OCI-LY7 (cell line): ENCODE data around the gene KIAA1217. TPM values are rescaled to one million over a fixed set of nuclear protein-coding genes. Genes with fewer than 3 reads are reported as not detected.

ENCODE experiments used
- BruUV-seq: library from RNA; stranded (reverse); fragments of 400-500 nt; replicated peaks from 2 replicates; lab custom pipeline; 2021; lab: Mats Ljungman, UMichigan
- CTCF ChIA-PET: fragments of 300-600 bp; sonication (Branson Sonifier 250); formaldehyde crosslinking; loops from one replicate; lab custom pipeline; 2022; ENCODE audit warnings: antibody characterized with exemption; ENCODE audit not compliant: unreplicated experiment; lab: Charles Lee
- POLR2A ChIA-PET: fragments of 300-600 bp; sonication (Branson Sonifier 250); formaldehyde crosslinking; loops from one replicate; lab custom pipeline; 2022; ENCODE audit warnings: antibody characterized with exemption; lab: Charles Lee
- DNase-seq: peaks from one replicate; pipeline ENCODE4 v3.0.0-alpha.2; 2015; ENCODE audit warnings: low spot score
- H2AFZ ChIP-seq: fragments of 200-600 bp; sonication (generic), shearing (Covaris generic); 2 replicates; pipeline ENCODE4 v1.6.1; 2014; ENCODE audit warnings: mild to moderate bottlenecking, antibody characterized with exemption, low read length, moderate library complexity
- H3K27ac ChIP-seq: fragments of 200-600 bp; sonication (generic); 2 replicates; pipeline ENCODE4 v1.5.1; 2014; ENCODE audit warnings: mixed run types, low read depth, mild to moderate bottlenecking, moderate library complexity, low read length, inconsistent platforms; ENCODE audit not compliant: poor library complexity, severe bottlenecking
- H3K36me3 ChIP-seq: fragments of 200-600 bp; sonication (generic); 2 replicates; pipeline ENCODE4 v1.6.1; 2014; ENCODE audit warnings: mild to moderate bottlenecking, antibody characterized with exemption, low read length, moderate library complexity, mixed read lengths; ENCODE audit not compliant: insufficient read depth
- H3K4me1 ChIP-seq: fragments of 200-600 bp; sonication (generic); 2 replicates; pipeline ENCODE4 v1.5.1; 2014; ENCODE audit warnings: mild to moderate bottlenecking, low read length; ENCODE audit not compliant: insufficient read depth, poor library complexity, severe bottlenecking
- H3K4me2 ChIP-seq: fragments of 200-600 bp; sonication (generic); 2 replicates; pipeline ENCODE4 v1.6.1; 2014; ENCODE audit warnings: mild to moderate bottlenecking, low read length
- H3K4me3 ChIP-seq: fragments of 200-600 bp; sonication (generic); 2 replicates; pipeline ENCODE4 v1.5.1; 2014; ENCODE audit warnings: mild to moderate bottlenecking, low read depth, low read length; ENCODE audit not compliant: poor library complexity, severe bottlenecking
- H3K79me2 ChIP-seq: fragments of 200-600 bp; sonication (generic); 2 replicates; pipeline ENCODE4 v1.6.1; 2016; ENCODE audit warnings: low read depth, mild to moderate bottlenecking, low read length, moderate library complexity, mixed read lengths; ENCODE audit not compliant: insufficient read depth
- H3K9me2 ChIP-seq: fragments of 200-600 bp; sonication (generic); 2 replicates; pipeline ENCODE4 v1.6.1; 2016; ENCODE audit warnings: mild to moderate bottlenecking, low read length, mixed read lengths; ENCODE audit not compliant: insufficient read depth
- H3K9me3 ChIP-seq: fragments of 200-600 bp; sonication (generic); 2 replicates; pipeline ENCODE4 v1.6.1; 2014; ENCODE audit warnings: mild to moderate bottlenecking, mixed run types, low read length, mixed read lengths
- H4K20me1 ChIP-seq: fragments of 200-600 bp; sonication (generic); 2 replicates; pipeline ENCODE4 v1.6.1; 2014; ENCODE audit warnings: mild to moderate bottlenecking, antibody characterized with exemption, low read length, moderate library complexity, mixed read lengths; ENCODE audit not compliant: insufficient read depth
- EZH2phosphoT487 ChIP-seq: fragments of 200-600 bp; sonication (generic); IDR thresholded peaks from 2 replicates; pipeline ENCODE4 v1.6.1; 2018; ENCODE audit warnings: low read depth, borderline replicate concordance, mild to moderate bottlenecking, mixed run types, antibody characterized with exemption, low read length, moderate library complexity, mixed read lengths
- intact Hi-C: fragments of 100-400 bp; cut with micrococcal nuclease; formaldehyde crosslinking; loops from one replicate; pipeline ENCODE4 v1.10.0; 2022; ENCODE audit not compliant: unreplicated experiment
- total RNA-seq, 2 experiments: library from RNA; depleted of rRNA in 1 of 2; stranded (reverse); fragments of >200 nt in 1 of 2; shearing (Covaris generic) in 1 of 2; gene quantifications; 2 replicates each; pipeline ENCODE4 v1.2.3, GENCODE V29; 2014 to 2022
- TF ChIP-seq, protein P1 (sequence below): fragments of 200-600 bp; sonication (generic); conservative IDR thresholded peaks from 2 replicates; pipeline ENCODE4 v1.5.1; 2014; ENCODE audit warnings: mild to moderate bottlenecking, antibody characterized with exemption, low read length, moderate library complexity, mixed read lengths

The KIAA1217 gene
- total RNA-seq, 2 experiments from 2014 or later = not detected

DNA sequence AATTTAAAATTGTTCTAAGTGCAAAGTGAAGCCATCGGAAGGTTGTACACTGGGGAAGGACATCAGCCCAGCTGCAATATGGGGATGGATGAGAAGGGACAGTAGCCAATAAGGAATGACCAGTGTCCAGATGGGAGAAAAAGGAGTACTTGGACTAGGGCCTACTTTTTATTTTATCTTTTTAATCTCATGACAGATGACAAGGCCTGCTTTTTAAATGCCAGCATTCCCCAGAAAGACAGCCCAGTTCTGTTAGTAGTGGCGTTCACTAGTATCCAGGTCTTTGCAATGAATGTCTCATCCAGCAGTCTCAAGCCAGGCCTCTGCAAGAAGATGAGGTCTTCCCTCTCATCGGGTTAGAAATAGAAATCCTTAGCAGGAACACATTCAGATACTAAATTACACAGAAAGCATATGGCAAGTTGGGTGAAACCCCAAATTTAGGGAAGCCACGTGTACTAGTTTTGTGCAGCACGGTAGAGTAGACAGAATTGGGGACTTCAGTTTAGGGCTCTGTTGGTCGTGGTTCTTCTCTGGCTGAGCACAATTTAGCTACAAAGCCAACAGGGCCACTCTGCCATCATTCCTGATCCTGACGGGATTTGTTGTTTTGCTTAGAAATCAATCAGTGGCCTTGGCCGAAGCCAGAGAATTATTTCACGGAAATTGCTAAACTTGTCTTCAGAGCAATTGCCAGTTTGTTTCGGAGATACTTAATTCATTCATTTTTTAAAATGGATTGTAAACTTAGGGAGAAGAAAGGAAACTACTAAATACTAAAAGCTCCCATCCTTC lies 286.9 kb downstream of the KIAA1217 start:
- DNase-seq = no peak
- H3K9me2 ChIP-seq = no peaks in the 10 kb centered on the region
- H3K4me2 ChIP-seq = no peak overlapping the region
- no peaks in the 10 kb centered on the region for H3K36me3 ChIP-seq
- no peaks in the 10 kb centered on the region for H3K9me3 ChIP-seq
- H2AFZ ChIP-seq = no peak overlapping the region
- no peaks in the 10 kb centered on the region for H4K20me1 ChIP-seq
- POLR2A ChIA-PET = no interaction called here
- intact Hi-C loops = no loop called here
- CTCF ChIA-PET = no interaction called here
- no peaks in the 10 kb centered on the region for H3K79me2 ChIP-seq
- TF ChIP-seq, protein P1, sequence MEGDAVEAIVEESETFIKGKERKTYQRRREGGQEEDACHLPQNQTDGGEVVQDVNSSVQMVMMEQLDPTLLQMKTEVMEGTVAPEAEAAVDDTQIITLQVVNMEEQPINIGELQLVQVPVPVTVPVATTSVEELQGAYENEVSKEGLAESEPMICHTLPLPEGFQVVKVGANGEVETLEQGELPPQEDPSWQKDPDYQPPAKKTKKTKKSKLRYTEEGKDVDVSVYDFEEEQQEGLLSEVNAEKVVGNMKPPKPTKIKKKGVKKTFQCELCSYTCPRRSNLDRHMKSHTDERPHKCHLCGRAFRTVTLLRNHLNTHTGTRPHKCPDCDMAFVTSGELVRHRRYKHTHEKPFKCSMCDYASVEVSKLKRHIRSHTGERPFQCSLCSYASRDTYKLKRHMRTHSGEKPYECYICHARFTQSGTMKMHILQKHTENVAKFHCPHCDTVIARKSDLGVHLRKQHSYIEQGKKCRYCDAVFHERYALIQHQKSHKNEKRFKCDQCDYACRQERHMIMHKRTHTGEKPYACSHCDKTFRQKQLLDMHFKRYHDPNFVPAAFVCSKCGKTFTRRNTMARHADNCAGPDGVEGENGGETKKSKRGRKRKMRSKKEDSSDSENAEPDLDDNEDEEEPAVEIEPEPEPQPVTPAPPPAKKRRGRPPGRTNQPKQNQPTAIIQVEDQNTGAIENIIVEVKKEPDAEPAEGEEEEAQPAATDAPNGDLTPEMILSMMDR = no peak
- no peak for TF ChIP-seq EZH2phosphoT487
- no peak overlapping the region for H3K4me3 ChIP-seq
- no TSS peak for BruUV-seq
- no peaks in the 10 kb centered on the region for H3K4me1 ChIP-seq
- H3K27ac ChIP-seq = no peak overlapping the region

DNA sequence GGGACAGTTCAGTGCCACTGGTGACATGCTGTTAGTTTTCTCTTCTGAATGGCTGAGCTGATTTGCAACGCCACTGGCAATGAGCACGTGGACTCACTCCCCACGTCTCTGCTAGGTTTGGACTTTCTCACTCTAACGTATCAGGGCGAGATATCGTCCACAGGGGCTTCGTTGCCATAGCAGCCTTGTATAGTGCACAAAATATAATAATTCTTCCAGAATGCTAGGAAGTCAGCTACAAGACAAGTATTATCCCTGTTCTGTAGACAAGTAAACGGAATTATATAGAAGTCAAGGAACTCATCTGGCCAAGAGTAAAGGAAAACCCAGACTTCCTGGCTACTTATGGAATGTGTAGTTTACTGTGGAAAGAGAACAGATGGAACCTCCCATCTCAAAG lies 288.0 kb downstream of the KIAA1217 start:
- H3K4me1 ChIP-seq = no peaks in the 10 kb centered on the region
- ChIA-PET POLR2A (no interaction called here), CTCF (no interaction called here)
- H3K79me2 ChIP-seq = no peaks in the 10 kb centered on the region
- TF ChIP-seq, protein P1 = no peak
- no peak for TF ChIP-seq EZH2phosphoT487
- no peaks in the 10 kb centered on the region for H3K9me2 ChIP-seq
- H4K20me1 ChIP-seq = no peaks in the 10 kb centered on the region
- no peak overlapping the region for H2AFZ ChIP-seq
- no TSS peak for BruUV-seq
- no peak overlapping the region for H3K4me3 ChIP-seq
- intact Hi-C loops = no loop called here
- H3K36me3 ChIP-seq = no peaks in the 10 kb centered on the region
- DNase-seq = no peak
- H3K4me2 ChIP-seq = no peak overlapping the region
- no peaks in the 10 kb centered on the region for H3K9me3 ChIP-seq
- H3K27ac ChIP-seq = no peak overlapping the region

DNA sequence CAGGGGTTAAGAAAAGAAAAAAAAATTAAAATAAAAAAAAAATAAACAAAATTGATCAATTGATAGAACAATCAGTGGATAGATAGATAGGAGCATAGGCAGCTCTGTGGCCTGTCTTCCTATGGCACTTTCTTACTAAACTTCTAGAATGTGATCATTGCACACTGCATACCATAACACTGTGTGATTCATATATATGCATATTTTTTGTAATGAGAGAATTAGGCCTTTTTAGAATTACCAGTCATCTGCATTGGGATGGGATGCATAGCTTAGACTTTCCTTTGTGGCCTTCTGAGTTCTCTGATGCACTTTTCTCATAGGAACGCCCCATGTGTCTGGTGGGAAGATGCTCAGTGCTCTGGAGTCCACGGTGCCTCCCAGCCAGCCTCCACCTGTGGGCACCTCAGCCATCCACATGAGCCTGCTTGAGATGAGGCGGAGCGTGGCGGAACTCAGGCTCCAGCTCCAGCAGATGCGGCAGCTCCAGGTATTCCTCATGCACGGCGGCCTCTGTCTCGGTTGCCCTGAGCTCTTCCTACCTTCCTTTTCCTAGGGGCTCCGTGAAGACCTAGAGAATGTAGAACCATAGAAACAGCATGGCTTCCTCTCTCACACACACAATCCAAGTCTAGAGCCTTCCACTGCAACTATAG lies 292.2 kb downstream of the KIAA1217 start:
- Histone ChIP-seq H2AFZ (no peak overlapping the region), H3K9me3 (no peaks in the 10 kb centered on the region), H3K4me2 (no peak overlapping the region), H3K9me2 (no peaks in the 10 kb centered on the region), H3K79me2 (no peaks in the 10 kb centered on the region), H3K4me1 (no peaks in the 10 kb centered on the region), H3K4me3 (no peak overlapping the region), H3K36me3 (no peaks in the 10 kb centered on the region), H3K27ac (no peak overlapping the region), H4K20me1 (no peaks in the 10 kb centered on the region)
- TF ChIP-seq EZH2phosphoT487 = no peak
- TF ChIP-seq, protein P1 = no peak
- intact Hi-C loops = loop anchor here (10.0 kb wide), 1 partner anchor 506 kb away; no protein-coding TSS in a partner anchor
- no peak for DNase-seq
- BruUV-seq = no TSS peak
- ChIA-PET CTCF (no interaction called here), POLR2A (interaction anchor here (0.6 to 1.2 kb wide), 6 partner anchors 9 to 604 kb away, joined by 3 to 9 read pairs (median 6); no protein-coding TSS in a partner anchor)
